ENCODE data around the gene NELL1.

NELL1 gene

DNA sequence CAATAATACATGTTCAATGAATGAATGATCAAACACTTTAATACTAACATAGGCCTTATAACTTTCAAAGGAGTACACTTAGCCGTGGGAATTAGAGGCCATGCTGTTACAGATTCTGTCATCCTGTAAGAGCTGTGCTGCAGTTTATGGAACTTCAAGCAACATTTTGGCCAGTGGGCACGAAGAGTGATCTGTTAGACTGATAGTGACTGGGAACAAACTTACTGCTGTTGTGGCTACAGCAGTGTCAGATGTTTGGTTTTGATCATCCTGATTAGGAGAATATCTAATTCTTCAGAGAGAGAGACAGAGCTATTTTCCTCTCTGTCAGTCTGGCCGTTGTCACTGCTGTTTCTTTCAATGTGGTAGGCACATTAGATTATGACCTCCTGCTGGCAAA is 348.9 kb downstream of the NELL1 start:
- no peaks in the 10 kb centered on the region for H3K9me3 ChIP-seq (ENCODE audit: control insufficient read depth, low read length)
- 79 to 83% methylated on average over 2 to 3 of the region's 3 CpGs for WGBS, 2 experiments (ENCODE audit: insufficient coverage in 2 of 2)
- H3K36me3 ChIP-seq (ENCODE audit: control insufficient read depth, insufficient read depth, low read length): no peaks in the 10 kb centered on the region
- H3K4me1 ChIP-seq (ENCODE audit: control insufficient read depth, insufficient read depth, low read length, poor library complexity, severe bottlenecking): no peaks in the 10 kb centered on the region
- no peak overlapping the region for H3K4me3 ChIP-seq (ENCODE audit: extremely low read depth, insufficient read depth, low read length, poor library complexity, severe bottlenecking)
- no peak overlapping the region for H3K27ac ChIP-seq (ENCODE audit: low read depth, low read length, severe bottlenecking)

DNA sequence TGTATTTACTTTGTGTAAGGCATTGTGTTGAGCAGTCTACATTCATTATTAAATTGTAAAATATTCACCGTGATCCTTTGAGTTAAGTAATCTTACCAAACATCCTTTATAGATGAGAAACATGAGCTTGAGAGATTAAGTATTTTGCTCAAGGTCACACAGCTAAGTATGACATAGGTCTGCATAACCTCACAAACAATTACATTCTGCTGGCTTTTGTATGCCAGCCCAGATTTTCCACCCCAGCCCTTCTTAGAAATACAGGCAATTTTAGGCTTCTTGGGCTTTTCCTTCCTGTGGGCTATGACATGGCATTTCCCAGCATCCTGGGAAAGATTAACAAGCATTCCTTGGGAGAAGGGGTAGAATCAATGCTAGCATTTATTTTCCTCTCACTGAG is 357.3 kb downstream of the NELL1 start:
- Histone ChIP-seq H3K9me3 (ENCODE audit: control insufficient read depth, low read length) (no peaks in the 10 kb centered on the region), H3K36me3 (ENCODE audit: control insufficient read depth, insufficient read depth, low read length) (no peaks in the 10 kb centered on the region), H3K4me1 (ENCODE audit: control insufficient read depth, insufficient read depth, low read length, poor library complexity, severe bottlenecking) (no peaks in the 10 kb centered on the region), H3K27ac (ENCODE audit: low read depth, low read length, severe bottlenecking) (no peak overlapping the region), H3K4me3 (ENCODE audit: extremely low read depth, insufficient read depth, low read length, poor library complexity, severe bottlenecking) (no peak overlapping the region)
- WGBS, 2 experiments (ENCODE audit: insufficient coverage in 2 of 2): no CpG with 5 or more reads among the region's 1 CpG

DNA sequence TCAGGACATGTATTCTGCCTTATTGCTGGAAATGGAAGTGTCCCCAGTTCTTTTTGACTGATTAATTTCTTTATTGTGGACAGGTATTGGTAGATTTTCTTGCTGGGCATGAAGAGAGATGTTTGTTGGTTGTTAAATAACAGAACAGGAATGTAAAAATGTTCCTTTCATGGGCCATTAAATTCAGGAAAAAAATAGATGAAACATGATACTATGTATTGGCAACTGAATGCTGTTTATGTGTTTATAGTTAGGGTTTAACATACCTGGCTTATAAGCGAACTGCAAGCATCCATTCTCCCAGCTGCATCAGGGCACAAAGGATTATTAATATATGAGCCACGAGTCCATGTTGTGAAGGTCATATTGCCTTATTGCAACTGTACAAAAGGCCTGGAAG is 368.5 kb downstream of the NELL1 start:
- H3K4me3 ChIP-seq (ENCODE audit: extremely low read depth, insufficient read depth, low read length, poor library complexity, severe bottlenecking): no peak overlapping the region
- no peak overlapping the region for H3K27ac ChIP-seq (ENCODE audit: low read depth, low read length, severe bottlenecking)
- peaks cover 5% of the 10 kb centered on the region for H3K4me1 ChIP-seq (ENCODE audit: control insufficient read depth, insufficient read depth, low read length, poor library complexity, severe bottlenecking)
- WGBS, 2 experiments (ENCODE audit: insufficient coverage in 2 of 2): 87 to 100% methylated on average over 1 to 2 of the region's 2 CpGs
- H3K36me3 ChIP-seq (ENCODE audit: control insufficient read depth, insufficient read depth, low read length): no peaks in the 10 kb centered on the region
- H3K9me3 ChIP-seq (ENCODE audit: control insufficient read depth, low read length): no peaks in the 10 kb centered on the region

DNA sequence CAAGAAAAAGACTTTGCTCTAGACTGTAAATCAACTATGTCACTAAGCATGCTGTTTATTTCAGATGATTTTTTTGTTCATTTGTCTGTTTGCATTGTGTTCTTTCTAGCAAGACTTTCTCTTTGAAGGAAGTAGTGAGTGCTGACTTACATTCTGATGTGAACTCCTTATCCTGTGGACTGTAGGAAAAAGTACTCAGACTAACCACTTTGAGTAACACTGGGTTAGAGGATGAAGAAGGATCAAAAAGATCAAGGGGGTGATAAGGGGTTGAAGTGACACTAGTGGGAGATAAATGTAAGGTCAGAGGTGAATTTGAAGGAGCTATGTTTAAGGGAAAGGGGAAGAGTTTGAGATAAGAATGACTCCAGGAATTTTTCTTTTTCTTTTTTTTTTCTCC is 369.4 kb downstream of the NELL1 start:
- Histone ChIP-seq H3K4me1 (ENCODE audit: control insufficient read depth, insufficient read depth, low read length, poor library complexity, severe bottlenecking) (peaks cover 5% of the 10 kb centered on the region), H3K9me3 (ENCODE audit: control insufficient read depth, low read length) (no peaks in the 10 kb centered on the region), H3K36me3 (ENCODE audit: control insufficient read depth, insufficient read depth, low read length) (no peaks in the 10 kb centered on the region), H3K4me3 (ENCODE audit: extremely low read depth, insufficient read depth, low read length, poor library complexity, severe bottlenecking) (no peak overlapping the region), H3K27ac (ENCODE audit: low read depth, low read length, severe bottlenecking) (peak overlapping the region; percentile 2)

DNA sequence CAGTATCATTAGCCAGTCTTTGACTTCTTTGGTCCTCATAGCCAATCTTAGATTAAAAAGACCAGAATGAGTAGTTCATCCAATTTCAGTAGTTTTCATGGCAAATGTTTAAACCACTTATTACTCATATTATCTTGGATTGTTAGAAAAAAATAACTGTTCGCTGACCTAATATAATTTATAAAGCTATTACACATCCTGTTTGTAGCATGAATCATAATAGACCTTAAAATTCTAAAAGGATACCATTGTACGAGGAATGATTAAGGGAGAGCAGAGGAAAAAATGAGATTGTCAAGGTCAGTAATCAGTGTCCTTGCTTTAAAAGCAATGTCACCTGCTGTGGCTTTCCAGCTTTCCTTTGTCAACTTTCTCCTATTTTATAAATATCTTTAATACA is 371.2 kb downstream of the NELL1 start:
- Histone ChIP-seq H3K4me3 (ENCODE audit: extremely low read depth, insufficient read depth, low read length, poor library complexity, severe bottlenecking) (no peak overlapping the region), H3K36me3 (ENCODE audit: control insufficient read depth, insufficient read depth, low read length) (no peaks in the 10 kb centered on the region), H3K9me3 (ENCODE audit: control insufficient read depth, low read length) (no peaks in the 10 kb centered on the region), H3K27ac (ENCODE audit: low read depth, low read length, severe bottlenecking) (no peak overlapping the region), H3K4me1 (ENCODE audit: control insufficient read depth, insufficient read depth, low read length, poor library complexity, severe bottlenecking) (peaks cover 5% of the 10 kb centered on the region)
- no CpG with 5 or more reads among the region's 2 CpGs for WGBS, 2 experiments (ENCODE audit: insufficient coverage in 2 of 2)

DNA sequence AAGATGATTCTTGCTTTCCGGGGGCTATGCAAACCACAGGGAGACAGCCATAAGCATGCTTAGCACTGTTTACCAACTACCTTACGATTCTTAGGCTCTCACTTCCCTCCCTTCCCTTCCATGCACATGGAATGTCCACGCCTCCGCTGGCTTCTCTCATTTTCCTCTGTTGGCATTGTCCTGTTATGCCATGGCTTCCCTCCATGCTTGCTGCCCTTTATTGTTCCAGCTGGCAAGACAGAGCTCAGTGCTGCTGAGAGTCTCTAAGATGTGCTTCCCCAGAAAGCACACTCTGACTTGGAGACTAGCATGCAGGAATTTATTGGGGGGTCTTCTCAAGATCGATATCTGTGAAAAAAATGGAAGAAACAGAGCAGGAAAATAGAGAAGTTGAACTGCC is 379.2 kb downstream of the NELL1 start:
- no peaks in the 10 kb centered on the region for H3K36me3 ChIP-seq (ENCODE audit: control insufficient read depth, insufficient read depth, low read length)
- no peaks in the 10 kb centered on the region for H3K9me3 ChIP-seq (ENCODE audit: control insufficient read depth, low read length)
- 85 to 95% methylated on average over 4 to 5 of the region's 5 CpGs for WGBS, 2 experiments (ENCODE audit: insufficient coverage in 2 of 2)
- no peak overlapping the region for H3K27ac ChIP-seq (ENCODE audit: low read depth, low read length, severe bottlenecking)
- no peak overlapping the region for H3K4me3 ChIP-seq (ENCODE audit: extremely low read depth, insufficient read depth, low read length, poor library complexity, severe bottlenecking)
- no peaks in the 10 kb centered on the region for H3K4me1 ChIP-seq (ENCODE audit: control insufficient read depth, insufficient read depth, low read length, poor library complexity, severe bottlenecking)

DNA sequence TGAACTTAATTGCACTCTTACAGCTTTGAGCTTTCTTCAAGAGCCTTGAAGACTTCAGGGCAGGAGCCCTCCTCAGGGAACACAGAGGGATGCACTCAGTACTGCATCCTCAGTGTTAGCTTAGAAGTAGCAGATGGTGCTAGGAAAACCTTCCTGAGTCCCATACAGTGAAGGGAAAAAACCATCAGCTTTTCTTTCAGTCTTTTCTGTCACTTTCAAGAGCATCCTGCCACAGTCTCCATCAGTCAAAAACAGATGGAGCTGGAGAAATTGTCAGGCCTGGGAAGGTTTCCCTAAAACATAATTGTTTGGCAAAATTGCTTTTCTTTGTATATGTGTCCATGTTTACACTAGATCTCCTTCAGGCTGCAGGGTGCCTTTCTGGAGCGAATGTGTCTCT is 384.1 kb downstream of the NELL1 start:
- no peak overlapping the region for H3K4me3 ChIP-seq (ENCODE audit: extremely low read depth, insufficient read depth, low read length, poor library complexity, severe bottlenecking)
- 80% methylated on average over 1 of the region's 1 CpG; no CpG with 5 or more reads in 1 of the 2 experiments for WGBS, 2 experiments (ENCODE audit: insufficient coverage in 2 of 2)
- no peaks in the 10 kb centered on the region for H3K9me3 ChIP-seq (ENCODE audit: control insufficient read depth, low read length)
- H3K4me1 ChIP-seq (ENCODE audit: control insufficient read depth, insufficient read depth, low read length, poor library complexity, severe bottlenecking): no peaks in the 10 kb centered on the region
- no peak overlapping the region for H3K27ac ChIP-seq (ENCODE audit: low read depth, low read length, severe bottlenecking)
- no peaks in the 10 kb centered on the region for H3K36me3 ChIP-seq (ENCODE audit: control insufficient read depth, insufficient read depth, low read length)

DNA sequence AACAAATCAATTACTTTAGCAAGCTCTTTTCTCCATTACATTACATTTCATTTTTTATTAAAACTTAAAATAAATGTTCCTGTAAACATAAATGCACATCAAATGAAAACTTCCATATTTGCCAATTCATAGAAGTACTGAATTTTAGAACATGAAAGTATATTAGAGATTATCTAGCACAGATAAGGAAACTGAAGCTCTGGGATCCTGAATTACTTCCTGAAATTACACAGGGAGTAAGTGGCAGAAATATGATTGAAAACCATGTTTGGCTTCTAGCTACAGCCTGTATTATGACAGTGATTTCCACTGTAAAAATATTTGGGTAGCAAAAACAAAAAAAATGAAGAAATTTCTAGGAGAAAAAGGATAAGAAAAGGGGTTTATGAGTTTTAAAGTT is 387.3 kb downstream of the NELL1 start:
- Histone ChIP-seq H3K27ac (ENCODE audit: low read depth, low read length, severe bottlenecking) (no peak overlapping the region), H3K36me3 (ENCODE audit: control insufficient read depth, insufficient read depth, low read length) (no peaks in the 10 kb centered on the region), H3K9me3 (ENCODE audit: control insufficient read depth, low read length) (no peaks in the 10 kb centered on the region), H3K4me3 (ENCODE audit: extremely low read depth, insufficient read depth, low read length, poor library complexity, severe bottlenecking) (no peak overlapping the region), H3K4me1 (ENCODE audit: control insufficient read depth, insufficient read depth, low read length, poor library complexity, severe bottlenecking) (no peaks in the 10 kb centered on the region)

DNA sequence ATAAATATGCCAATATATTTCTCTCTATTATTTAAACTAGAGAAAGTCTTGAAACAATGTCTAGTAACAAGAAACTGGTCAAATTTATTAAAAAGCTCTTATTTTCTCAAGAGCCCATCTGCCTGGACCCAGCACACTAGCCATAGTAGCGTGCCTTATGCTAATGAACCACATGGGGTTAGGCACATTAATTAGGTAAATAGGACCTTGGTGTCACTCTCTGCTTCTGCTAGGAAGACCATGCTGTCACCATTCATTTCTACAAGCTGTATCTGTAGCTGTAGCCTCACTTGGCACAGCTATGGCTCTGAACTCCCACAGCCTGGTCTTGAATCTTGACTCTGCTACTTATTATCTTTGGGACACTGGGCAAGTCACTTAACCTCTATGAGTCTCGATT is 390.5 kb downstream of the NELL1 start:
- no peaks in the 10 kb centered on the region for H3K36me3 ChIP-seq (ENCODE audit: control insufficient read depth, insufficient read depth, low read length)
- H3K4me1 ChIP-seq (ENCODE audit: control insufficient read depth, insufficient read depth, low read length, poor library complexity, severe bottlenecking): no peaks in the 10 kb centered on the region
- no peak overlapping the region for H3K27ac ChIP-seq (ENCODE audit: low read depth, low read length, severe bottlenecking)
- H3K9me3 ChIP-seq (ENCODE audit: control insufficient read depth, low read length): peaks cover 6% of the 10 kb centered on the region
- no peak overlapping the region for H3K4me3 ChIP-seq (ENCODE audit: extremely low read depth, insufficient read depth, low read length, poor library complexity, severe bottlenecking)
- 88% methylated on average over 1 of the region's 2 CpGs; no CpG with 5 or more reads in 1 of the 2 experiments for WGBS, 2 experiments (ENCODE audit: insufficient coverage in 2 of 2)

DNA sequence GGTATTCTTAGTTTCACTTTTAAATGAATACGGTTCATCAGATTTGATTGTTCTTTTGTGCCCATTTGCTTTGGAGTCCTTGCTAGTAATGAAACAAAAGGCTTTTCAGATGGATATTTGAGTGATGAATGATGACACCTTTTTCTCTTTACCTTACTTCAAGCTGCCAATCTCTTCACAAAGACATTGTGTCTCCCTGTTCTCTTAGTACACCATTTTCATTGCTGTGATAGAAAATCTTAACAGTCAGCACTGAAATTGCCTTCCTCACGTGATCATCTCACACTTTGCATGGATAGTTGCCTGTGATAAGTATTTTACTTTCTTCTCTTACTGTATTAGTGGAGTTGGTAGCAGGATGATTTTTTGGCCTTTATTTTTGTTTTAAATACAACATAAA is 396.6 kb downstream of the NELL1 start:
- 63% methylated on average over 1 of the region's 2 CpGs; no CpG with 5 or more reads in 1 of the 2 experiments for WGBS, 2 experiments (ENCODE audit: insufficient coverage in 2 of 2)
- H3K4me1 ChIP-seq (ENCODE audit: control insufficient read depth, insufficient read depth, low read length, poor library complexity, severe bottlenecking): no peaks in the 10 kb centered on the region
- H3K9me3 ChIP-seq (ENCODE audit: control insufficient read depth, low read length): peaks cover 6% of the 10 kb centered on the region
- no peak overlapping the region for H3K4me3 ChIP-seq (ENCODE audit: extremely low read depth, insufficient read depth, low read length, poor library complexity, severe bottlenecking)
- no peaks in the 10 kb centered on the region for H3K36me3 ChIP-seq (ENCODE audit: control insufficient read depth, insufficient read depth, low read length)
- H3K27ac ChIP-seq (ENCODE audit: low read depth, low read length, severe bottlenecking): no peak overlapping the region

DNA sequence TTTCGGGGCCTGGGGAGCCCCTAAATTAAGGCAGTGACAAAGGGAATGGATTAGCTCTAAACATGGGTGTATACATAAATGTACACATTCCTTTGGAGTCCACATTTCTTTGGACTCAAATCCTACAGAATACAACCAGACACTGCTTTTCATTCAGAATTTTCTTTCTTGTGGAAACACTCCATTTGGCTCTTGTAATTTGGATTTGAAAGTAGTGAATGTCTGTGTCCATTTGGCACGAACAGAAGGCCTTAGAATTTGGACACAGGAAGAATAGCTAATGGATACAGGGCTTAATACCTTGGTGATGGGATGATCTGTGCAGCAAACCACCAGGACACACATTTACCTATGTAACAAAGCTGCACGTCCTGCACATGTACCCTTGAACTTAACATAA is 399.5 kb downstream of the NELL1 start:
- no peaks in the 10 kb centered on the region for H3K36me3 ChIP-seq (ENCODE audit: control insufficient read depth, insufficient read depth, low read length)
- H3K27ac ChIP-seq (ENCODE audit: low read depth, low read length, severe bottlenecking): no peak overlapping the region
- H3K9me3 ChIP-seq (ENCODE audit: control insufficient read depth, low read length): no peaks in the 10 kb centered on the region
- no peaks in the 10 kb centered on the region for H3K4me1 ChIP-seq (ENCODE audit: control insufficient read depth, insufficient read depth, low read length, poor library complexity, severe bottlenecking)
- WGBS, 2 experiments (ENCODE audit: insufficient coverage in 2 of 2): no CpG with 5 or more reads among the region's 3 CpGs
- H3K4me3 ChIP-seq (ENCODE audit: extremely low read depth, insufficient read depth, low read length, poor library complexity, severe bottlenecking): no peak overlapping the region

DNA sequence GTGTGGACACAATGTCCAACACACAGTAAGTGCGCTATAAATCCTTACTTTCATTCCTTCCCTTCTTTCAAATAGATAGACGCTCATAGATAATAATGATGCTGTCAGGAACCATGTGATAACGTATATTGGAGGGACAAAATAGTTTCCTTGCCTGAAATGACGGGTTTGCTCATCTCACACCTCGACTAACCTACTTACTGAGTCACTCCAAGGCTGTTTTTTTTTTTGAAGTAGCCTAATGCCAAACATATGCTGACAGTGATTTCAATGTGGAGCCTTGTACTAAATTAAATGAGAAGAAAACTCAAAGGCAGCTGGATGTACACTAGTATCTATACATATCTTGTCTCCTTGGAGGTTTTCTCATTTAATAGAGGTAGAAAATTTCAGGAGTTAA is 400.5 kb downstream of the NELL1 start:
- no peak overlapping the region for H3K4me3 ChIP-seq (ENCODE audit: extremely low read depth, insufficient read depth, low read length, poor library complexity, severe bottlenecking)
- no peaks in the 10 kb centered on the region for H3K9me3 ChIP-seq (ENCODE audit: control insufficient read depth, low read length)
- no peak overlapping the region for H3K27ac ChIP-seq (ENCODE audit: low read depth, low read length, severe bottlenecking)
- no peaks in the 10 kb centered on the region for H3K36me3 ChIP-seq (ENCODE audit: control insufficient read depth, insufficient read depth, low read length)
- WGBS, 2 experiments (ENCODE audit: insufficient coverage in 2 of 2): 82% methylated on average over 3 of the region's 5 CpGs; no CpG with 5 or more reads in 1 of the 2 experiments
- H3K4me1 ChIP-seq (ENCODE audit: control insufficient read depth, insufficient read depth, low read length, poor library complexity, severe bottlenecking): no peaks in the 10 kb centered on the region

Data from mesodermal cell (in vitro differentiated cells).